Astrocyte of the spinal cord (primary cell): ENCODE results near the gene MAFG.
A peak's percentile ranks its signal among the peaks of the same experiment; 100 is the strongest.

Source experiments
- DNase-seq: peaks from one replicate; pipeline ENCODE4 v3.0.0; 2011; ENCODE audit warnings: low read depth, low spot score
- H3K4me3 ChIP-seq: 2 replicates; pipeline ENCODE4 v1.5.1; 2011; ENCODE audit warnings: low read depth, mild to moderate bottlenecking, low read length, moderate library complexity
- CTCF ChIP-seq: IDR thresholded peaks from 2 replicates; pipeline ENCODE4 v1.5.1; 2012; ENCODE audit warnings: low read depth, mild to moderate bottlenecking, low read length, inconsistent platforms
- in situ Hi-C: cut with HindIII; loops from 2 replicates; pipeline ENCODE4 v1.10.0; 2017; ENCODE audit warnings: low sequenced_read_pairs

MAFG gene

GRCh38 chr17:81927653-81928543 lies at the start of gene MAFG:
Gene MAFG (minus strand): TSS chr17:81927735. CDS start chr17:81923185, 4,550 bp downstream.
- H3K4me3 ChIP-seq, result peak within 1 kb of the TSS; percentile 76
- peak; percentile 96 for DNase-seq
- in situ Hi-C loops, result no loop called here
- peak; percentile 33 for TF ChIP-seq CTCF

GRCh38 chr17:81976332-81977210 lies 49.0 kb upstream of the MAFG start:
- peak overlapping the region; percentile 81 for H3K4me3 ChIP-seq
- in situ Hi-C loops, result no loop called here
- no peak for TF ChIP-seq CTCF
- no peak for DNase-seq

GRCh38 chr17:81973432-81973831 lies 45.9 kb upstream of the MAFG start:
- TF ChIP-seq CTCF, result no peak
- in situ Hi-C loops, result no loop called here
- no peak for DNase-seq
- H3K4me3 ChIP-seq, result no peak overlapping the region

- H3K4me3 ChIP-seq, result no peak overlapping the region
- DNase-seq, result no peak
- in situ Hi-C loops, result no loop called here
- TF ChIP-seq CTCF, result no peak
Measured at GRCh38 chr17:81968850-81969812, 41.6 kb upstream of the MAFG start.

GRCh38 chr17:81968396-81968745 lies 40.8 kb upstream of the MAFG start:
- in situ Hi-C loops, result no loop called here
- no peak for TF ChIP-seq CTCF
- DNase-seq, result no peak
- H3K4me3 ChIP-seq, result no peak overlapping the region
